PC-9 (cell line): ENCODE data around the gene MTMR10.

ENCODE experiments used
- CTCF ChIP-seq: fragments of 200-600 bp; sonication (generic); conservative IDR thresholded peaks from 2 replicates; pipeline ENCODE4 v1.6.1; 2017; ENCODE audit warnings: mixed run types, antibody characterized with exemption, mild to moderate bottlenecking, moderate library complexity
- EZH2 ChIP-seq: fragments of 200-600 bp; sonication (generic); IDR thresholded peaks from 2 replicates; pipeline ENCODE4 v1.8.0; 2017; ENCODE audit warnings: antibody characterized with exemption, low read depth

- no peak for TF ChIP-seq CTCF
- no peak for TF ChIP-seq EZH2
Measured at GRCh38 chr15:30930422-30930821, 61.0 kb downstream of the MTMR10 start.
